ENCODE results near the gene OBSCN.

Gene OBSCN

GRCh38 chr1:228308628-228309325, 100.9 kb downstream of the OBSCN start:
- DNase-seq = no peak

- no peak for DNase-seq
Measured at GRCh38 chr1:228309326-228310067, 101.7 kb downstream of the OBSCN start.

- no peak for DNase-seq
Measured at GRCh38 chr1:228310162-228310792, 102.4 kb downstream of the OBSCN start.

GRCh38 chr1:228311091-228311490, 103.2 kb downstream of the OBSCN start:
- no peak for DNase-seq

- DNase-seq = no peak
Measured at GRCh38 chr1:228312136-228312764, 104.4 kb downstream of the OBSCN start.

GRCh38 chr1:228313536-228314277, 105.9 kb downstream of the OBSCN start:
- no peak for DNase-seq

- DNase-seq = no peak
Measured at GRCh38 chr1:228314315-228314657, 106.4 kb downstream of the OBSCN start.

GRCh38 chr1:228314658-228315483, 107.0 kb downstream of the OBSCN start:
- no peak for DNase-seq

- DNase-seq = no peak
Measured at GRCh38 chr1:228315484-228315944, 107.7 kb downstream of the OBSCN start.

- DNase-seq = no peak
Measured at GRCh38 chr1:228315945-228316588, 108.2 kb downstream of the OBSCN start.

- no peak for DNase-seq
Measured at GRCh38 chr1:228316589-228317387, 108.9 kb downstream of the OBSCN start.

GRCh38 chr1:228317411-228317828, 109.6 kb downstream of the OBSCN start:
- no peak for DNase-seq

GRCh38 chr1:228317891-228318810, 110.3 kb downstream of the OBSCN start:
- no peak for DNase-seq

- DNase-seq = no peak
Measured at GRCh38 chr1:228318823-228319241, 111.0 kb downstream of the OBSCN start.

- DNase-seq = no peak
Measured at GRCh38 chr1:228319352-228320088, 111.7 kb downstream of the OBSCN start.

GRCh38 chr1:228320394-228320793, 112.5 kb downstream of the OBSCN start:
- DNase-seq = no peak

GRCh38 chr1:228321435-228321834, 113.6 kb downstream of the OBSCN start:
- no peak for DNase-seq

GRCh38 chr1:228321895-228322294, 114.1 kb downstream of the OBSCN start:
- DNase-seq = no peak
